Heart left ventricle (tissue), 16 donors: ENCODE data around the gene LACTBL1. TPM values are rescaled to one million over a fixed set of nuclear protein-coding genes. Genes with fewer than 3 reads are reported as not detected.

Source experiments
- ATAC-seq, 4 donors: fragments of 200-7000 bp; cut with Tn5 transposase; one replicate each; pipeline ENCODE4 v1.9.1; 2020 to 2022; ENCODE audit warnings: moderate library complexity in 4 of 4, mild to moderate bottlenecking in 3 of 4, moderate number of reproducible peaks in 1 of 4
- DNase-seq, 5 donors: peaks; one replicate each; pipeline ENCODE4 v3.0.0-alpha.2; 2020
- H3K27ac ChIP-seq, 12 donors: fragments of 200-600 bp; sonication (generic) in 4 of 12; one replicate each; pipeline versions ENCODE4 v1.5.0 to v1.8.0; 2016 to 2022; ENCODE audit warnings: mild to moderate bottlenecking in 2 of 12
- H3K27me3 ChIP-seq, 9 donors: fragments of 200-600 bp; sonication (generic) in 2 of 9; one replicate each; pipeline versions ENCODE4 v1.5.1 to v1.8.0; 2016 to 2022; ENCODE audit warnings: mild to moderate bottlenecking in 3 of 9
- H3K36me3 ChIP-seq, 9 donors: fragments of 200-600 bp; sonication (generic) in 2 of 9; one replicate each; pipeline versions ENCODE4 v1.5.0 to v1.8.0; 2018 to 2022; ENCODE audit warnings: mild to moderate bottlenecking in 2 of 9
- H3K4me1 ChIP-seq, 12 donors: fragments of 200-600 bp; sonication (generic) in 4 of 12; one replicate each; pipeline versions ENCODE4 v1.5.0 to v1.8.0; 2016 to 2022; ENCODE audit warnings: mild to moderate bottlenecking in 3 of 12
- H3K4me3 ChIP-seq, 12 donors: fragments of 200-600 bp; sonication (generic) in 4 of 12; one replicate each; pipeline versions ENCODE4 v1.5.0 to v1.8.0; 2017 to 2022; ENCODE audit warnings: mild to moderate bottlenecking in 9 of 12, moderate library complexity in 4 of 12
- H3K9me3 ChIP-seq, 12 donors: fragments of 200-600 bp; sonication (generic) in 4 of 12; one replicate each; pipeline versions ENCODE4 v1.5.0 to v1.8.0; 2016 to 2022; ENCODE audit warnings: mild to moderate bottlenecking in 1 of 12
- POLR2A ChIP-seq, 2 donors: fragments of 450-650 bp; IDR thresholded peaks; one replicate each; pipeline ENCODE4 v1.6.1; 2017; ENCODE audit warnings: antibody characterized with exemption in 2 of 2, mild to moderate bottlenecking in 2 of 2, moderate library complexity in 2 of 2
- WGBS, 4 donors: extraction: QIAGEN DNeasy Blood & Tissue Kit in 2 of 4; methylation state at CpG; one replicate each; pipeline versions ENCODE4 v1.1.5 to v1.1.7; 2013 to 2018; 5-methylcytosine and 5-hydroxymethylcytosine counted together
- intact Hi-C, 10 donors: fragments of 100-400 bp; cut with DNase I; formaldehyde crosslinking; loops; one replicate each; pipeline versions ENCODE4 v1.11.1 to v1.14.2; 2022
- polyA plus RNA-seq, 2 donors: library from polyadenylated mRNA; stranded (reverse); fragments of 200-250 nt; gene quantifications; one replicate each; pipeline ENCODE4 v1.2.3, GENCODE V29; 2013
- total RNA-seq, 9 donors: library from RNA; depleted of rRNA in 2 of 9; stranded (reverse); fragments of >200 nt in 2 of 9; fragmentation: NEBNext Ultra II Directional in 3 of 9; extraction: Animal tissue kit (Norgen Biotek cat#: 25700) in 3 of 9; gene quantifications; one replicate each; pipeline versions ENCODE4 v1.1.0 to v1.2.4, GENCODE V29; 2016 to 2023
- TF ChIP-seq, protein P1 (sequence below), 12 donors: fragments of 200-600 bp; sonication (generic) in 4 of 12; IDR thresholded peaks; one replicate each; pipeline versions ENCODE4 v1.5.0 to v1.8.0; 2018 to 2022; ENCODE audit warnings: antibody characterized with exemption in 12 of 12, mild to moderate bottlenecking in 5 of 12
- donor health status: ischemic (EF 13 %, LVEDD 7.1; RV severe dilation, severe dysfunction).
- donor health status: healthy with polysubstance abuse.
- donor health status: DM: no; HTN: yes; CAD: no.
- donor health status: DM: no; HTN: no; CAD: no.
- donor health status: ischemic (EF 25% LVEDD 6.9; RV normal size, moderate dysfunction).
- donor health status: ischemic (EF 25% LVEDD 5.7; RV mildly dilated, moderate dysfunction).
- donor health status: healthy.
- donor health status: DM: yes; HTN: yes; CAD: no.
- donor health status: ischemic (EF 35%, LVEDD 5.7; RV mildly dilated, moderate dysfunction).
- donor health status: nonischemic (EF 11% LVEDD 7.7; RV severe dilation, severe dysfunction).
- donor health status: DM: yes; HTN: yes; CAD: no.
- donor health status: PGD.
- donor health status: ischemic (EF 29% LVEDD 5.4; RV normal size, mild dysfunction).
- donor health status: nonischemic (EF 23%, LVEDD 6.1; RV moderate dilation, normal function).

The LACTBL1 gene
- total and polyA plus RNA-seq, 11 donors = not detected

DNA sequence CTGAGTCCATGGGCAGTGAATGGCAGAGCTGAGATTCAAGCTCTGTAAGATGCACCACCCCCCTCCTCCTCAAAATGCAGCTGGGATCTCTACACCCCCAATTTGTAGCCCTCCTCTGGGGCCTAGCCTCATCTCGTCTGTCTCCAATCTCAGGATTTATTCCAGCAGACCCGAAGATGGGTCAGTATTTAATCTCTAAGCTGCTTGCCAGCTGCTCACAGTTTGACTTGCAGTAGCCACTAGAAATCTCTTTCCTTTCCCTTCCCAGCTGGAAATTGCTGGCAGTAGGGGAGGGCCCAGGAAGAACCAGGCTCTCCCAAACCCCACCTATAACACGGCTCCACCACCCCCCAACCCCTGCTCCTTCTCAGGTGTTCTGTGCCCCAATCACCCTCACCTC lies 1.5 kb downstream of the LACTBL1 start:
- intact Hi-C loops = loop anchor here in 7 of 10 donors (5.0 to 10.0 kb wide), 4 partner anchors 114 to 304 kb away; no protein-coding TSS in a partner anchor
- Histone ChIP-seq H3K4me1 (no peaks in the 10 kb centered on the region), H3K9me3 (peaks cover 0 to 12% (median 8%) of the 10 kb centered on the region in 12 donors), H3K4me3 (no peak overlapping the region), H3K27ac (no peak overlapping the region), H3K36me3 (no peaks in the 10 kb centered on the region), H3K27me3 (peaks cover 0 to 51% (median 7%) of the 10 kb centered on the region in 9 donors)
- WGBS, 4 donors = 37 to 61% (median 47%) methylated on average over 3 of the region's 3 CpGs
- TF ChIP-seq, protein P1, sequence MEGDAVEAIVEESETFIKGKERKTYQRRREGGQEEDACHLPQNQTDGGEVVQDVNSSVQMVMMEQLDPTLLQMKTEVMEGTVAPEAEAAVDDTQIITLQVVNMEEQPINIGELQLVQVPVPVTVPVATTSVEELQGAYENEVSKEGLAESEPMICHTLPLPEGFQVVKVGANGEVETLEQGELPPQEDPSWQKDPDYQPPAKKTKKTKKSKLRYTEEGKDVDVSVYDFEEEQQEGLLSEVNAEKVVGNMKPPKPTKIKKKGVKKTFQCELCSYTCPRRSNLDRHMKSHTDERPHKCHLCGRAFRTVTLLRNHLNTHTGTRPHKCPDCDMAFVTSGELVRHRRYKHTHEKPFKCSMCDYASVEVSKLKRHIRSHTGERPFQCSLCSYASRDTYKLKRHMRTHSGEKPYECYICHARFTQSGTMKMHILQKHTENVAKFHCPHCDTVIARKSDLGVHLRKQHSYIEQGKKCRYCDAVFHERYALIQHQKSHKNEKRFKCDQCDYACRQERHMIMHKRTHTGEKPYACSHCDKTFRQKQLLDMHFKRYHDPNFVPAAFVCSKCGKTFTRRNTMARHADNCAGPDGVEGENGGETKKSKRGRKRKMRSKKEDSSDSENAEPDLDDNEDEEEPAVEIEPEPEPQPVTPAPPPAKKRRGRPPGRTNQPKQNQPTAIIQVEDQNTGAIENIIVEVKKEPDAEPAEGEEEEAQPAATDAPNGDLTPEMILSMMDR (IDR thresholded peaks at IDR 0.05) = no peak
- no peak for TF ChIP-seq POLR2A (IDR thresholded peaks at IDR 0.05)
- ATAC-seq (no peak), DNase-seq (no peak)

DNA sequence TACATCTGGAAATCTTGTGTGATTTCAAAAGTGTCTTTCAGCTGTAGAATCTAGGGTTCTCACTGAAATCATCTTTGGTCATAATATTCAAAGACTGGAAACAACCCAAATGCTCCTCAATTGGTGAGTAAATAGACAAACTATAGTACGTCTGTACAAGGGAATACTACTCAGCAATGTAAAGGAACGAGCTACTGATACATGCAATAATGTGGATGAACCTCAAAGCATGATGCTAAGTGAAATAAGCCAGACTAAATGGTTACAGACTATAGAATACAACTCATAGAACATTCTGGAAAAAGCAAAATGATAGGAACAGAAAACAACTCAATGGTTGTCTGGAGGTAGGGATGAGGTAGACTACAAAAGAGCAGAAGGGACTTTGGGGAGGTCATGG lies 2.6 kb downstream of the LACTBL1 start:
- WGBS, 4 donors = 88 to 91% (median 90%) methylated on average over 2 of the region's 2 CpGs
- intact Hi-C loops = loop anchor here in 7 of 10 donors (5.0 to 10.0 kb wide), 4 partner anchors 115 to 305 kb away; no protein-coding TSS in a partner anchor

DNA sequence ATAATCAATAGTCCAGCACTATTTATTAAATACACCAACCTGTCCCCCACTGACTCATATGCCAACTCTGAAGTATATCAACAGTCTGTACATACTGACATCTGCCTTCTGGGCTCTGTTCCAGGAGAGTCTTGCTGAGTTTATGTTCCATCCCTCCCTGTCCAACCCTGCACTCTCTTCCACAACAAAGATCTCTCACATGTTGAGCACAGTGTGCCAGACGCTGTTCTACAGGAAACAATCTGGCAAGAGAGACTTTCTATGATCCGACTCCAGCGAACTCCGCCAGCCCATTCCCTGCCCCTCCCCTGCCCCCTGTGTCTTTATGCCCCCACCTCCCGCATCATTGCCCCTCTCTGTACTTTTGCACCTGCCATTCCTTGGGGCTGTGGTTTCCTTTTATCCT lies 3.4 kb downstream of the LACTBL1 start:
- WGBS, 4 donors = 5 to 10% (median 7%) methylated on average over 5 of the region's 5 CpGs
- DNase-seq (no peak), ATAC-seq (peak; percentile 53 to 83 (median 66))
- H3K27me3 ChIP-seq = peaks cover 0 to 54% (median 11%) of the 10 kb centered on the region in 9 donors
- intact Hi-C loops = no loop called here
- H3K27ac ChIP-seq = no peak overlapping the region
- TF ChIP-seq POLR2A (IDR thresholded peaks at IDR 0.05) = no peak
- TF ChIP-seq, protein P1 (IDR thresholded peaks at IDR 0.05) = no peak
- no peaks in the 10 kb centered on the region for H3K4me1 ChIP-seq
- no peaks in the 10 kb centered on the region for H3K36me3 ChIP-seq
- peaks cover 0 to 18% (median 11%) of the 10 kb centered on the region in 12 donors for H3K9me3 ChIP-seq
- no peak overlapping the region for H3K4me3 ChIP-seq

More for the DNA sequence above, 2.6 kb downstream of the LACTBL1 start:
- Histone ChIP-seq H3K4me1 (no peaks in the 10 kb centered on the region), H3K27ac (no peak overlapping the region), H3K4me3 (no peak overlapping the region), H3K27me3 (peaks cover 0 to 46% (median 7%) of the 10 kb centered on the region in 9 donors), H3K9me3 (peaks cover 0 to 18% (median 11%) of the 10 kb centered on the region in 12 donors), H3K36me3 (no peaks in the 10 kb centered on the region)
- DNase-seq = no peak
- no peak for ATAC-seq
- no peak for TF ChIP-seq POLR2A (IDR thresholded peaks at IDR 0.05)
- TF ChIP-seq, protein P1 (IDR thresholded peaks at IDR 0.05) = no peak

DNA sequence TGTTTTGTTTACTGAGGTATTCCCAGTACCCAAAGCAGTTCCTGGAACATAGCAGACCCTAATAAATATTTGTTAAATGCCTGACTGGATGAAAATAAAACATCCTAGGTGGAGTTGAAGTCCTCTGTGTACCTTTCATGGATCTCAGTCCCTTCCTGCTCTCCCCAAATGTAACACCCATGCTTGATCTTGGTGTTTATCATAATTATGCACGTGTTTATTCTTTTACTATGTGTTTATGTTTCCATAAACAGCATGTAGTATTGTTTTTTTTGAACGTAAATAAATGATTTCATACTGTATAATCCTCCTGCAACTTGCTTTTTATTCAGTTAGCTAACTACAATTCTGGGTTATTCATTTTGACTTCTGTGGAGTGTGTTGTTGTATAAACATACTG lies 4.8 kb downstream of the LACTBL1 start:
- intact Hi-C loops = no loop called here
- Histone ChIP-seq H3K9me3 (peaks cover 0 to 18% (median 11%) of the 10 kb centered on the region in 12 donors), H3K4me3 (no peak overlapping the region), H3K27ac (no peak overlapping the region), H3K27me3 (peaks cover 0 to 62% (median 11%) of the 10 kb centered on the region in 9 donors), H3K4me1 (no peaks in the 10 kb centered on the region), H3K36me3 (no peaks in the 10 kb centered on the region)
- WGBS, 4 donors = 51 to 58% (median 55%) methylated on average over 2 of the region's 2 CpGs
- ATAC-seq (no peak), DNase-seq (no peak)
- TF ChIP-seq, protein P1 (IDR thresholded peaks at IDR 0.05) = no peak
- TF ChIP-seq POLR2A (IDR thresholded peaks at IDR 0.05) = no peak
